GM12878 (cell line): ENCODE results near the gene TMEM176A. TPM values are rescaled to one million over a fixed set of nuclear protein-coding genes. Genes with fewer than 3 reads are reported as not detected.

ENCODE experiments used
- ATAC-seq: fragments of 200-7000 bp; cut with Tn5 transposase; 3 replicates; pipeline ENCODE4 v1.9.1; 2020; ENCODE audit warnings: mild to moderate bottlenecking, moderate library complexity
- BruUV-seq: library from RNA; stranded (reverse); fragments of 400-500 nt; replicated peaks from 2 replicates; lab custom pipeline; 2021; lab: Mats Ljungman, UMichigan
- CTCF ChIA-PET: fragments of 300-600 bp; sonication (Branson Sonifier 250); formaldehyde crosslinking; extraction: SDS; loops from one replicate; lab custom pipeline; 2021; ENCODE audit warnings: inconsistent platforms; lab: Yijun Ruan, JAX
- POLR2A ChIA-PET: fragments of 350-600 bp; formaldehyde crosslinking; extraction: SDS; loops from one replicate; lab custom pipeline; 2021; ENCODE audit warnings: inconsistent platforms; lab: Charles Lee
- RAD21 ChIA-PET: fragments of 300-600 bp; sonication (Branson Sonifier 250); formaldehyde crosslinking; loops from one replicate; lab custom pipeline; 2023; ENCODE audit warnings: antibody characterized with exemption; ENCODE audit not compliant: unreplicated experiment; lab: Charles Lee
- SMC1A ChIA-PET: fragments of 300-600 bp; sonication (Branson Sonifier 250); formaldehyde crosslinking; loops from one replicate; lab custom pipeline; 2023; ENCODE audit not compliant: unreplicated experiment, uncharacterized antibody; lab: Charles Lee
- DNase-seq: peaks from one replicate; pipeline ENCODE4 v3.0.0-alpha.2; 2011; ENCODE audit warnings: low read depth, low spot score
- FAIRE-seq: peaks from 3 replicates; lab custom pipeline; 2011; peaks lifted over from hg19 to GRCh38; lab: Jason Lieb, UNC
- H2AFZ ChIP-seq: 2 replicates; pipeline ENCODE4 v1.6.0; 2011; ENCODE audit warnings: low read depth, low read length, control low read depth; ENCODE audit not compliant: control insufficient read depth
- H3K27ac ChIP-seq: 2 replicates; pipeline ENCODE4 v1.5.1; 2011; ENCODE audit warnings: control low read depth; ENCODE audit not compliant: control insufficient read depth, insufficient read depth
- H3K27me3 ChIP-seq, 2 experiments: replicated peaks in 1 of 2; 2 replicates each; pipeline versions ENCODE4 v1.6.0 to v1.6.1; 2011; ENCODE audit warnings: low read length in 1 of 2; ENCODE audit not compliant: control insufficient read depth in 2 of 2, insufficient read depth in 2 of 2
- H3K36me3 ChIP-seq, 2 experiments: 2 replicates each; pipeline ENCODE4 v1.5.1; 2011; ENCODE audit warnings: low read length in 1 of 2; ENCODE audit not compliant: control insufficient read depth in 2 of 2, insufficient read depth in 2 of 2
- H3K4me1 ChIP-seq: 2 replicates; pipeline ENCODE4 v1.6.1; 2011; ENCODE audit warnings: mild to moderate bottlenecking, low read length, moderate library complexity, mixed read lengths; ENCODE audit not compliant: control insufficient read depth, insufficient read depth
- H3K4me2 ChIP-seq: 2 replicates; pipeline ENCODE4 v1.6.0; 2011; ENCODE audit warnings: control low read depth; ENCODE audit not compliant: control insufficient read depth, insufficient read depth
- H3K4me3 ChIP-seq: fragments of 200-600 bp; sonication (generic); 2 replicates; pipeline ENCODE4 v1.5.1; 2016
- H3K79me2 ChIP-seq: 2 replicates; pipeline ENCODE4 v1.6.0; 2011; ENCODE audit warnings: low read length; ENCODE audit not compliant: control insufficient read depth, insufficient read depth
- H3K9ac ChIP-seq: 2 replicates; pipeline ENCODE4 v1.8.0; 2011; ENCODE audit warnings: low read length, control low read depth, mixed read lengths; ENCODE audit not compliant: control insufficient read depth, insufficient read depth
- H3K9me3 ChIP-seq: replicated peaks from 3 replicates; pipeline ENCODE4 v1.5.1; 2011; ENCODE audit warnings: mild to moderate bottlenecking, low read length; ENCODE audit not compliant: control insufficient read depth, insufficient read depth
- H4K20me1 ChIP-seq: 2 replicates; pipeline ENCODE4 v1.6.0; 2011; ENCODE audit not compliant: control insufficient read depth, insufficient read depth
- CREM ChIP-seq: IDR thresholded peaks from 2 replicates; pipeline ENCODE4 v1.6.1; 2014; ENCODE audit warnings: antibody characterized with exemption, low read depth
- EGR1 ChIP-seq, 2 experiments: IDR thresholded peaks; 1 replicate in 1 of 2; 2 replicates in 1 of 2; pipeline ENCODE4 v1.6.1; 2011 to 2012; ENCODE audit warnings: low read depth in 2 of 2, low read length in 2 of 2, borderline replicate concordance in 1 of 2, mild to moderate bottlenecking in 1 of 2, moderate library complexity in 1 of 2
- IKZF1 ChIP-seq: fragments of 450-650 bp; conservative IDR thresholded peaks from 2 replicates; pipeline ENCODE4 v1.6.1; 2017; ENCODE audit warnings: antibody characterized with exemption, mild to moderate bottlenecking
- IKZF2 ChIP-seq, 2 experiments: fragments of 450-650 bp; IDR thresholded peaks; 2 replicates each; pipeline ENCODE4 v1.6.1; 2017; ENCODE audit warnings: mild to moderate bottlenecking in 2 of 2, moderate library complexity in 2 of 2
- MAX ChIP-seq: IDR thresholded peaks from 2 replicates; pipeline ENCODE4 v1.6.1; 2012; ENCODE audit warnings: low read depth, low read length, improper control_type of control experiment
- MTA2 ChIP-seq: fragments of 450-650 bp; IDR thresholded peaks from 2 replicates; pipeline ENCODE4 v1.6.1; 2016; ENCODE audit warnings: low read depth, mild to moderate bottlenecking, moderate library complexity
- PRDM15 ChIP-seq: fragments of 450-650 bp; formaldehyde crosslinking; IDR thresholded peaks from 2 replicates; pipeline ENCODE4 v1.4.0; 2020; ENCODE audit warnings: mild to moderate bottlenecking, moderate library complexity
- ZNF274 ChIP-seq: IDR thresholded peaks from one replicate; pipeline ENCODE4 v1.8.0; 2011; ENCODE audit not compliant: insufficient read length, insufficient read depth
- ZNF592 ChIP-seq: fragments of 450-650 bp; IDR thresholded peaks from 2 replicates; pipeline ENCODE4 v1.6.1; 2017; ENCODE audit warnings: mild to moderate bottlenecking, moderate library complexity
- WGBS: methylation state at CpG from one replicate; pipeline ENCODE4 v1.1.6; 2016; ENCODE audit warnings: low lambda C conversion rate; ENCODE audit not compliant: insufficient replicate concordance, insufficient coverage; ENCODE audit errors: missing lambda C conversion rate; 5-methylcytosine and 5-hydroxymethylcytosine counted together
- in situ Hi-C: fragments of 300-500 bp; cut with MboI; formaldehyde crosslinking; loops from 9 replicates; pipeline ENCODE4 v1.14.3; 2018; ENCODE audit warnings: mixed read lengths
- intact Hi-C: fragments of 100-400 bp; cut with micrococcal nuclease; formaldehyde crosslinking; loops from one replicate; pipeline ENCODE4 v1.14.2; 2022; ENCODE audit not compliant: unreplicated experiment
- polyA plus RNA-seq, 11 experiments: library from polyadenylated mRNA; depleted of rRNA in 4 of 11; unstranded in 6 of 11; stranded (reverse) in 5 of 11; fragments of >200 nt; fragmentation: Nextera tagmentation in 4 of 11; fragmentation: Illumina TruSeq in 1 of 11; extraction: Ambion mirVana in 4 of 11; extraction: Trizol in 1 of 11; gene quantifications; 1 replicate in 1 of 11; 2 replicates in 10 of 11; pipeline versions ENCODE4 v1.2.1 to v1.2.3, GENCODE V29; 2011 to 2016; ENCODE audit warnings: inconsistent platforms in 2 of 11, missing spikeins in 2 of 11, low read depth in 1 of 11
- total RNA-seq, 4 experiments: library from RNA; depleted of rRNA in 3 of 4; stranded (reverse); fragments of >200 nt in 3 of 4; fragmentation: Illumina TruSeq in 1 of 4; extraction: Trizol in 1 of 4; gene quantifications; 2 replicates each; pipeline versions ENCODE4 v1.2.1 to v1.2.3, GENCODE V29; 2013 to 2021

TMEM176A gene
- total and polyA plus RNA-seq, 10 of the 15 experiments (the other 5 are each of a cell fraction or from before 2014, with no cell fraction given), result not detected

- ATAC-seq (no peak), DNase-seq (no peak), FAIRE-seq (no peak)
- ChIA-PET RAD21 (no interaction called here), CTCF (interaction anchor here (0.7 kb wide), 1 partner anchor 19 kb away, joined by 3 read pairs; no protein-coding TSS in a partner anchor), POLR2A (no interaction called here), SMC1A (no interaction called here)
- Histone ChIP-seq H3K27me3 (peaks cover 8 to 12% of the 10 kb centered on the region in 2 experiments; a peak in 3 of 4 replicates), H3K79me2 (no peaks in the 10 kb centered on the region), H3K4me1 (no peaks in the 10 kb centered on the region), H3K4me2 (no peak overlapping the region), H3K9ac (no peak overlapping the region), H4K20me1 (no peaks in the 10 kb centered on the region), H2AFZ (no peak overlapping the region), H3K36me3 (no peaks in the 10 kb centered on the region), H3K27ac (no peak overlapping the region), H3K9me3 (no peaks in the 10 kb centered on the region; the same call in 2 of the 3 replicates), H3K4me3 (no peak overlapping the region)
- WGBS, result 33% methylated on average over 5 of the region's 5 CpGs
- in situ Hi-C loops (no loop called here), intact Hi-C loops (no loop called here)
- no TSS peak for BruUV-seq
- TF ChIP-seq MAX, result no peak
Observed at GRCh38 chr7:150804802-150805201, 4.2 kb downstream of the TMEM176A start.

- Histone ChIP-seq H3K27me3 (peaks cover 5 to 8% of the 10 kb centered on the region in 2 experiments; a peak in 3 of 4 replicates), H3K4me1 (no peaks in the 10 kb centered on the region), H3K36me3 (no peaks in the 10 kb centered on the region), H2AFZ (no peak overlapping the region), H3K9ac (no peak overlapping the region), H3K4me3 (no peak overlapping the region), H4K20me1 (no peaks in the 10 kb centered on the region), H3K79me2 (no peaks in the 10 kb centered on the region), H3K9me3 (no peaks in the 10 kb centered on the region; the same call in 2 of the 3 replicates), H3K27ac (no peak overlapping the region), H3K4me2 (no peak overlapping the region)
- intact Hi-C loops (no loop called here), in situ Hi-C loops (no loop called here)
- ATAC-seq (no peak), FAIRE-seq (no peak), DNase-seq (no peak)
- ChIA-PET POLR2A (no interaction called here), SMC1A (no interaction called here), CTCF (interaction anchor here (0.6 to 1.1 kb wide), 2 partner anchors 27 to 29 kb away, joined by 3 to 4 read pairs; no protein-coding TSS in a partner anchor), RAD21 (no interaction called here)
- no TSS peak for BruUV-seq
- TF ChIP-seq ZNF274 (no peak), ZNF592 (no peak), MTA2 (no peak), IKZF2 (IDR thresholded peaks at IDR 0.05) (no peak), PRDM15 (CRISPR knock-in tag) (no peak), CREM (no peak), IKZF1 (no peak), EGR1 (IDR thresholded peaks at IDR 0.05; ENCODE audit: borderline replicate concordance in 1 of 2, low read depth in 2 of 2, low read length in 2 of 2) (no peak)
Observed at GRCh38 chr7:150805864-150806263, 5.3 kb downstream of the TMEM176A start.
